Measurements from ENCODE around the gene FAM168A.

FAM168A gene

DNA sequence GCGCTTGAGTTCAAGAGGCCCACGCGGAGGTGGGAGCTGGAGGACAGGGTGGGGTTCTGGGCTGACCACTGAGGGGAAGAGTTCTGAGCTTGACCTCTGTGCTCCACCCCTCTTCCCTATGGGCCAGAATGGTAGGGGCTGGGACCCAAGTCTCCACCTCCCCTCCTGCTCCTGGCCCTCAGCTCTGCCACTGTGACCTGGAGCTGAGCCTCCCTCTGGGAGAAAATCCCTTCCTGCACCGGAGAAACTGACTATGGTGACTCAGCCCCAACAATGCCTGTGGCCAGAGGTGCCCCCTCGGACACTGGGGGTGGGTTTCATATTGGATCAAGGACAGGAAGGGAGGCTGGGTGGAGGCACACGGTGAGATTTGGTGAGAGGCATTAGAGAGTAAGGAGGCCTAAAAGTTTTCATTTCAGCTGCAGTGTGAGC is 198.7 kb downstream of the FAM168A start:
- no peaks in the 10 kb centered on the region for H3K9me3 ChIP-seq
- TF ChIP-seq, protein P1, sequence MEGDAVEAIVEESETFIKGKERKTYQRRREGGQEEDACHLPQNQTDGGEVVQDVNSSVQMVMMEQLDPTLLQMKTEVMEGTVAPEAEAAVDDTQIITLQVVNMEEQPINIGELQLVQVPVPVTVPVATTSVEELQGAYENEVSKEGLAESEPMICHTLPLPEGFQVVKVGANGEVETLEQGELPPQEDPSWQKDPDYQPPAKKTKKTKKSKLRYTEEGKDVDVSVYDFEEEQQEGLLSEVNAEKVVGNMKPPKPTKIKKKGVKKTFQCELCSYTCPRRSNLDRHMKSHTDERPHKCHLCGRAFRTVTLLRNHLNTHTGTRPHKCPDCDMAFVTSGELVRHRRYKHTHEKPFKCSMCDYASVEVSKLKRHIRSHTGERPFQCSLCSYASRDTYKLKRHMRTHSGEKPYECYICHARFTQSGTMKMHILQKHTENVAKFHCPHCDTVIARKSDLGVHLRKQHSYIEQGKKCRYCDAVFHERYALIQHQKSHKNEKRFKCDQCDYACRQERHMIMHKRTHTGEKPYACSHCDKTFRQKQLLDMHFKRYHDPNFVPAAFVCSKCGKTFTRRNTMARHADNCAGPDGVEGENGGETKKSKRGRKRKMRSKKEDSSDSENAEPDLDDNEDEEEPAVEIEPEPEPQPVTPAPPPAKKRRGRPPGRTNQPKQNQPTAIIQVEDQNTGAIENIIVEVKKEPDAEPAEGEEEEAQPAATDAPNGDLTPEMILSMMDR (IDR thresholded peaks at IDR 0.05), result no peak
- peaks cover 11 to 13% of the 10 kb centered on the region in 2 experiments for H3K4me1 ChIP-seq (ENCODE audit: control insufficient read depth in 1 of 2, insufficient read depth in 1 of 2, low read depth in 1 of 2, low read length in 1 of 2)
- H3K27ac ChIP-seq, result peak overlapping the region; percentile 63
- H3K36me3 ChIP-seq, result peaks cover 96% of the 10 kb centered on the region
- no peak overlapping the region for H3K4me3 ChIP-seq (ENCODE audit: low read depth in 1 of 2, low read length in 1 of 2)
- H3K27me3 ChIP-seq, result no peaks in the 10 kb centered on the region

DNA sequence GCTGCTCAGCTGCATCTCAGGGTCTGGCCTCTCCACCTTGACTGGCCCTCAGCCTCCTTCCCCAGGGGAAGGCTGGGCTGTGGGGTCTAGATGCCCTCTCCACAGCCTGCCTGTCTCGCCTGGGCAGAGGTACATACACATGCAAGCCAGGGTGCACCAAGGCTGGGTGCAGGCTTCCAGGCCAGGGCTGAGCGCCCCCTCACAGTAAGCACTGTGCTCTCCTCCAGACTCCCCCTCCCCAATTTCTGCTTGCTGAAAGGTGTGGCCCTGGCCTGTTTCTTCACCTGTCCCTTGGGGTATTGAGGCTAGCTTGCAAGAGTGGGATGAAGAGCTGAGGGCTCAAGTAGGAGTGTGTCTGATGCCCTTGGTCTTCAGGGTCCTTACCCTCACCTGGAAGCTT is 199.2 kb downstream of the FAM168A start:
- peak overlapping the region; percentile 63 for H3K27ac ChIP-seq
- TF ChIP-seq, protein P1 (IDR thresholded peaks at IDR 0.05), result no peak
- no peak overlapping the region for H3K4me3 ChIP-seq (ENCODE audit: low read depth in 1 of 2, low read length in 1 of 2)
- no peaks in the 10 kb centered on the region for H3K27me3 ChIP-seq
- peaks cover 7 to 8% of the 10 kb centered on the region in 2 experiments for H3K4me1 ChIP-seq (ENCODE audit: control insufficient read depth in 1 of 2, insufficient read depth in 1 of 2, low read depth in 1 of 2, low read length in 1 of 2)
- H3K9me3 ChIP-seq, result no peaks in the 10 kb centered on the region
- peaks cover 96% of the 10 kb centered on the region for H3K36me3 ChIP-seq

DNA sequence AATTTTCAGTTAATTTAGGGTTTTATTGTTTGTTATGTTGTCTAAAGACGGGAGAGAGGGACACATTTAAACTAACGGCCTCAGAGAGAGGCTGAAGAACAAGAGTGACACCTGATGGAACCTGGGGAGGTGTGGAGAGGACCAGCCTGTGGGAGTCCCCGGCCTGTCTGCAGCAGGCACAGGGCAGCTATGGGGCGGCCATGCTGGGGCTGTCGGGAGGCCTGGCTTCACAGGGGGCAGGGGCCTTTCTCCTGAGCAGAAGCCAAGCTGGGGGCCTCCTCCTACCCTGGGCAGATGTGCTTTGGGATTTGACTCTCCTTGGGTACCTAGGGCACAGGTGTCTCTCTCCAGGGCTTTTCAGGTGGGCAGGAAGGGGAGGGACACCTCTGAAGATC is 199.8 kb downstream of the FAM168A start:
- peak overlapping the region; percentile 63 for H3K27ac ChIP-seq
- H3K36me3 ChIP-seq, result peaks cover 96% of the 10 kb centered on the region
- no peaks in the 10 kb centered on the region for H3K27me3 ChIP-seq
- no peaks in the 10 kb centered on the region for H3K9me3 ChIP-seq
- H3K4me1 ChIP-seq (ENCODE audit: control insufficient read depth in 1 of 2, insufficient read depth in 1 of 2, low read depth in 1 of 2, low read length in 1 of 2), result peaks cover 7 to 8% of the 10 kb centered on the region in 2 experiments
- no peak overlapping the region for H3K4me3 ChIP-seq (ENCODE audit: low read depth in 1 of 2, low read length in 1 of 2)
- TF ChIP-seq, protein P1 (IDR thresholded peaks at IDR 0.05), result no peak

DNA sequence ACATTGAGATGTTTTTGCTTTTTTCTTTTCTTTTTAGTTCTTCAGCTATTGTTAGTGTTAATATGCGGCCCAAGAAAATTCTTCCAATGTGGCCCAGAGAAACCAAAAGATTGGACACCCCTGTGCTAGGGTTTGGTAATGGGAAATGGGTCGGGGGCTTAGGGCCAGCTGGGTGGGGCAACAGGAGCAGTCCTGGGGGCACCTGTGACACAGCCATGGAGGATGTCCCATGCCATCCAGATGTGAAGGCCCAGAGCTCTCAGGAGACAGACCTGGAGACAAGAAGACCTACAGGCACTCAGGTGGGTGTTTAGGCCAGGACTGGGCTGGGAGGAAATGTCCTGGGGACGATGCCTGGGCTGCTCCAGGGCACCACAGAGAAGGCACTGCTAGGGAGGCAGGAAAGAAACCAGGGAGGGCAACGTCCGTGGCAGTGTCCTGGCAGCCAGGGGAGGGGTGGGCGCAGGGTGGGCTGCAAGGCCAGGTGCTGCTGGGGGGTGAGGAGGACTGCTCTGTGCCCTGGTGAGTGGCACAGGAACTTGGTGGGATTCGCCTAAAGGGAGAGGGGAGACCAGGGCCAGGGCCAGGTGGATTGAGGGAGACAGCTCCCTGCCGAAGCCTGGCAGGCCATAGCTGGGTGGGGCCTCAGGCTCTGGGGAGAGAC is 200.3 kb downstream of the FAM168A start:
- peaks cover 96% of the 10 kb centered on the region for H3K36me3 ChIP-seq

DNA sequence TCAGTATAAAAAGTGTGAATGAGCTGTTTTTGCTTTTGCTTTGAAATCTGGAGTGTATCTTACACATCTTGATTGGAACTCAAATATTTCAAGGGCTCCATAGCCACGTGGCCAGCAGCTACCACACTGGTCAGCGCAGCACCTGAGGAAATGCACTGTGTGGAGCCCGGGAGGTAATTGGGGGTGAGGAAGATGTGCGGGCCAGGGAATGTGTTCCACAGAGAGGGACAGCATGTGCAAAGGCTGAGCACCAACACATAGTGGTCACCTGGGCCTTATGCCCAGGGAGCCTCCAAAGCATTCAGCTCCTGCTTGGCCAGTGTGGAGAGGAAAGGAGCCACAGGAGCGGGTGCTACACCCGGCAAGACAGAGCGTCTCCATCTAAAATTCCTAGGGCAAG is 200.9 kb downstream of the FAM168A start:
- Histone ChIP-seq H3K27ac (peak overlapping the region; percentile 12), H3K4me1 (ENCODE audit: control insufficient read depth in 1 of 2, insufficient read depth in 1 of 2, low read depth in 1 of 2, low read length in 1 of 2) (peaks cover 11 to 14% of the 10 kb centered on the region in 2 experiments), H3K9me3 (no peaks in the 10 kb centered on the region), H3K36me3 (peaks cover 96% of the 10 kb centered on the region), H3K4me3 (ENCODE audit: low read depth in 1 of 2, low read length in 1 of 2) (no peak overlapping the region), H3K27me3 (no peaks in the 10 kb centered on the region)
- TF ChIP-seq, protein P1 (IDR thresholded peaks at IDR 0.05), result no peak

More for the DNA sequence above, 200.3 kb downstream of the FAM168A start:
- no peak overlapping the region for H3K4me3 ChIP-seq (ENCODE audit: low read depth in 1 of 2, low read length in 1 of 2)
- no peaks in the 10 kb centered on the region for H3K27me3 ChIP-seq
- TF ChIP-seq, protein P1 (IDR thresholded peaks at IDR 0.05), result no peak
- peak overlapping the region; percentile 63 for H3K27ac ChIP-seq
- H3K4me1 ChIP-seq (ENCODE audit: control insufficient read depth in 1 of 2, insufficient read depth in 1 of 2, low read depth in 1 of 2, low read length in 1 of 2), result peaks cover 10 to 11% of the 10 kb centered on the region in 2 experiments
- no peaks in the 10 kb centered on the region for H3K9me3 ChIP-seq
